Type B pancreatic cell (in vitro differentiated cells): ENCODE measurements around the gene ASB8. TPM values are rescaled to one million over a fixed set of nuclear protein-coding genes. Genes with fewer than 3 reads are reported as not detected.
"Not testable (repeated sequence)": the region's sequence is repeated elsewhere in the genome, so short reads cannot be mapped to it uniquely, and the experiment has no call there.

Experiments
- DNase-seq: peaks from one replicate; pipeline ENCODE4 v3.0.0; 2021; ENCODE audit warnings: mixed read lengths; ENCODE audit not compliant: unreplicated experiment; ENCODE audit errors: extremely low spot score
- H3K27ac Mint-ChIP-seq: 2 replicates; pipeline ENCODE4 v1.8.0; 2021; ENCODE audit warnings: mild to moderate bottlenecking, mixed read lengths
- H3K27me3 Mint-ChIP-seq: 2 replicates; pipeline ENCODE4 v1.8.0; 2021; ENCODE audit warnings: mixed read lengths
- H3K36me3 Mint-ChIP-seq: 2 replicates; pipeline ENCODE4 v1.8.0; 2021; ENCODE audit warnings: mixed read lengths
- H3K4me1 Mint-ChIP-seq: one replicate; pipeline ENCODE4 v1.8.0; 2021; ENCODE audit warnings: mixed read lengths; ENCODE audit not compliant: unreplicated experiment
- H3K4me3 Mint-ChIP-seq: 2 replicates; pipeline ENCODE4 v1.8.0; 2021; ENCODE audit warnings: mild to moderate bottlenecking, mixed read lengths
- H3K9me3 Mint-ChIP-seq: 2 replicates; pipeline ENCODE4 v1.8.0; 2021; ENCODE audit warnings: mixed read lengths
- CTCF ChIP-seq: fragments of 200-600 bp; sonication (generic); conservative IDR thresholded peaks from 2 replicates; pipeline ENCODE4 v1.5.0; 2021; ENCODE audit warnings: antibody characterized with exemption, mild to moderate bottlenecking
- total RNA-seq: library from RNA; stranded (reverse); gene quantifications from 2 replicates; pipeline ENCODE4 v1.2.1, GENCODE V29; 2021; ENCODE audit warnings: low replicate concordance

ASB8 gene
- total RNA-seq, 1 donor from 2014 or later, result 27.0 TPM

- Mint-ChIP-seq H3K4me3 (no peak overlapping the region), H3K4me1 (peaks cover 11% of the 10 kb centered on the region), H3K27me3 (peaks cover 2% of the 10 kb centered on the region), H3K36me3 (no peaks in the 10 kb centered on the region), H3K9me3 (no peaks in the 10 kb centered on the region), H3K27ac (no peak overlapping the region)
- no peak for DNase-seq
- TF ChIP-seq CTCF, result no peak
Measured at GRCh38 chr12:48160807-48161206, 3.5 kb upstream of the ASB8 start.

DNA sequence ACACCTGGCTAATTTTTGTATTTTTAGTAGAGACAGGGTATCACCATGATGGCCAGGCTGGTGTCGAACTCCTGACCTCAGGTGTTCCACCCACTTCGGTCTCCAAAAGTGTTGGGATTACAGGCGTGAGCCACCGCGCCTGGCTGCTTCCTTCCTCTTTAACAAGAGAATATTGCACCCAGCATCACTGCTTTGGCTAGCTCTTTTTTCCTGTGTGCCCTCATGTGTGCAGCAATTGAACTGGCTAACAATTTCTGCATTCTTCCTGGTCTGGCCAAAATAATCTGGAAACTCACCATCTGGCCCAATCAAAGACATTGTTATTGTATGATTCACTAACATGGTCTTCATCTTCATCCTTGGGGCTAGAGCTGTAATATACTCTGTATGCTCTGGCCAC, 2.7 kb upstream of the ASB8 start:
- no peaks in the 10 kb centered on the region for H3K27me3 Mint-ChIP-seq
- peaks cover 11% of the 10 kb centered on the region for H3K4me1 Mint-ChIP-seq
- no peaks in the 10 kb centered on the region for H3K36me3 Mint-ChIP-seq
- no peak for DNase-seq
- no peak overlapping the region for H3K4me3 Mint-ChIP-seq
- no peak for TF ChIP-seq CTCF
- no peak overlapping the region for H3K27ac Mint-ChIP-seq
- no peaks in the 10 kb centered on the region for H3K9me3 Mint-ChIP-seq

DNA sequence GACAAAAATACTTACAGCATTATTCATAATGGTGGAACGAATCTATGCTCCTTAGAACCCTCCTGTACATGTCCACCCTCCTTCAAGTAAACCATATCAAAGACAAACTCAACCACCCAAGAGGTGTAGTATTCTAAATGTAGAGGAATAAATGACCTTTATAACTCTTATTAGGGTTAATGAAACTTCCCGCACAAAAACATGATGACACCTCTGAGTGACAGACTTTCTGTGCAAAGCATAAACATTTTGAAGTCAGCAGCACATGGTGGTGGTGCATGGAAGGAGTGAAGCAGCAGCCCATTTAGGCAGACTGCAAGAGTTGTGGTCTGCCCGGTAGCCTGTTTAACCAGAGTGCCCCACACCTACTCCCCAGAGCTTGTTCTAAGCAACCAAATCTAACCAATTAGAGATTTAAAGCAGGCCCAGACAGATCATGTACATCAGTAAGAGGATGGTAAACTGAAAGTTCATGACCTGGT, 615 bp upstream of the ASB8 start:
- no peak for TF ChIP-seq CTCF
- Mint-ChIP-seq H3K4me3 (peak overlapping the region; percentile 97), H3K9me3 (no peaks in the 10 kb centered on the region), H3K27ac (peak overlapping the region; percentile 96), H3K36me3 (peaks cover 5% of the 10 kb centered on the region), H3K27me3 (no peaks in the 10 kb centered on the region), H3K4me1 (peaks cover 11% of the 10 kb centered on the region)
- DNase-seq, result no peak

DNA sequence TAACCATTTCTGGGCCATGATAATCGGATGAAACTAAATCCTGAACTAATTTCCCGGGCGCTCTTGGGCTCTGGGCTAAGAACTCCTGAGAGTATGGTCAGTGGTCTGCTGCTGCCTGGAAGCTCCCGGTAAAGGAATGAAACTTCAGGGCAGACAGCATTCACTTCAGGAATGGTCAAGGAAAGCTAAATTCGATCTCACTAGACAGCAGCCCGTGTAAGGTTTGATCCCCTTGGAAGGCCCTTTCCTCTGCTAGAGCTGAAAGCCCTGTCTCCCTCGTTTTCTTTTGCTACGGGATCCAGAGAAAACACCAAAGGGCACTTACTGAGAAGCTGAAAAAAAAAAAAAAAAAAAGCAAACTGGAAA, 680 bp downstream of the ASB8 start:
- TF ChIP-seq CTCF, result no peak
- Mint-ChIP-seq H3K9me3 (no peaks in the 10 kb centered on the region), H3K27me3 (no peaks in the 10 kb centered on the region), H3K36me3 (peaks cover 5% of the 10 kb centered on the region), H3K4me3 (peak overlapping the region; percentile 97), H3K4me1 (peaks cover 11% of the 10 kb centered on the region), H3K27ac (peak overlapping the region; percentile 96)
- DNase-seq, result no peak

DNA sequence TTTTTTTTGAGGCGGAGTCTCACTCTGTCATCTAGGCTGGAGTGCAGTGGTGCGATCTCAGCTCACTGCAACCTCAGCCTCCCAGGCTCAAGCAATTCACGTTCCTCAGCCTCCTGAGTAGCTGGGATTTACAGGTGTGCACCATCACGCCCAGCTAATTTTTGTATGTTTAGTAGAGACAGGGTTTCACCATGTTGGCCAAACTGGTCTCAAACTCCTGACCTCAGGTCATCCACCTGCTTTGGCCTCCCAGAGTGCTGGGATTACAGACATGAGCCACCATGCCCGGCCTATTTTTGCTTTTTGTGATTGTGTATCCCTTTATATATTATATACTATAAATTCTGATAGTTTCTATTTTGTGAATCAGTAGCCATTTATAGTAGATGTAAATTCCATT, 1.5 kb downstream of the ASB8 start:
- DNase-seq, H3K36me3 Mint-ChIP-seq, H3K27me3 Mint-ChIP-seq, H3K9me3 Mint-ChIP-seq, H3K27ac Mint-ChIP-seq: not testable (repeated sequence)
- H3K4me1 Mint-ChIP-seq, result peaks cover 11% of the 10 kb centered on the region
- peak overlapping the region; percentile 97 for H3K4me3 Mint-ChIP-seq

- peak; percentile 6 for DNase-seq
- H3K4me1 Mint-ChIP-seq, result no peaks in the 10 kb centered on the region
- no peak for TF ChIP-seq CTCF
- no peaks in the 10 kb centered on the region for H3K9me3 Mint-ChIP-seq
- H3K27me3 Mint-ChIP-seq, result no peaks in the 10 kb centered on the region
- H3K36me3 Mint-ChIP-seq, result peaks cover 20% of the 10 kb centered on the region
- no peak overlapping the region for H3K27ac Mint-ChIP-seq
- no peak overlapping the region for H3K4me3 Mint-ChIP-seq
Measured at GRCh38 chr12:48151103-48151771, 6.1 kb downstream of the ASB8 start.
